ENCODE data around the gene LRRK1. TPM values are rescaled to one million over a fixed set of nuclear protein-coding genes. Genes with fewer than 3 reads are reported as not detected.

Gene LRRK1
- total and polyA plus RNA-seq, 2 of the 4 experiments (the other 2 are of a cell fraction), result 3.0 to 5.8 TPM

DNA sequence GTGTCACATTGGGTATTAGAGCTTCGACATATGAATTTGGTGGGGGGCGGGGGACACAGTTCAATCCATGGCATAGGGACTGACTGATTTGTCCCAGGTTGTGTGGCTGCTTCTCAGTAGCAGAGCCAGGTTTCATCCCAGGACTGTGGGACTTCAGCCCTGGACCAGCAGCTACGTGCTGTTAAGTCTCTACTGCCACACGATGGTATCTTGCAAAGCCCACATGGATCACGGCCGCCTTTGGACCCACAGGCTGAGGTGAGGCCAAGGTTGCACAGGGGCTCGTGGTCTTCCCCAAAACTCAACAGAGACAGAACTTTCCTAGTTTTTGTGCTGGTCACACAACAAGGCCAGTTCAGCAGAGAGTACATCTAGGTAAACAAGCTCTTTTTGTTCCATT, 97.4 kb downstream of the LRRK1 start (continued):
- no peak for TF ChIP-seq CHD1 (IDR thresholded peaks at IDR 0.05; ENCODE audit: low read depth, low read length)

DNA sequence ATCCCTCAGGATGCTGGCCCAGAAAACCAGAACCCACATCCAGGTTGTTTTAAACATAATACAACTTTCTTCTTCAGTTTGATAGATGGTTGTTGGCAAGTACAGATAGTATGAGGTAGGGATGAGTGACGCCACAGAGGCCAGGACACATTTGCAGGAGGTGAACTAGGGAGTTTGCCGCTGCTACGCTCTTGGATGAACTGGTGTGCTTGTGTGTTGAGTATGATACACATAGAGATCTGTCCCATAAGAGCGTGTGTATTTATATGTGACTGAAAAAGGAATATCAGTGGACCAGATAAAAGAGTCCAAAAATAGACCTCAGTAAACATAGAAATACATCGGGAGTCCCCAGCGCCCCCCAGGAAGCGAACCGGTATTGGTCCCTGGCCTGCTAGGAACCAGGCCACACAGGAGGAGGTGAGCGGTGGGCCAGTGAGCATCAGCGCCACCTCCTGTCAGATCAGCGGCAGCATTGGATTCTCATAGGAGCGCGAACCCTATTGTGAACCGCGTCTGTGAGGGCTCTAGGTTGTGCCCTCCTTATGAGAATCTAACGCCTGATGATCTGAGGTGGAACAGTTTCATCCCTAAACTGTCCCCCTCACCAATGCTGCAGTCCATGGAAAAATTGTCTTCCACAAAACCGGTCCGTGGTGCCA, 98.1 kb downstream of the LRRK1 start:
- no peaks in the 10 kb centered on the region for H3K9me3 ChIP-seq (ENCODE audit: control insufficient read depth, insufficient read depth, low read length)
- H3K27ac ChIP-seq (ENCODE audit: insufficient read depth, low read length), result peak overlapping the region; percentile 27; the same call in 1 of the 2 replicates
- 70% methylated on average over 4 of the region's 18 CpGs; no CpG with 5 or more reads in 1 of the 2 experiments for WGBS, 2 experiments (ENCODE audit: extremely low coverage in 2 of 2, insufficient read length in 1 of 2)
- no peak overlapping the region for H3K56ac ChIP-seq (ENCODE audit: extremely low read depth, insufficient read depth, low read length)
- H3K79me1 ChIP-seq (ENCODE audit: low read depth in 1 of 2, low read length in 2 of 2), result no peaks in the 10 kb centered on the region
- H2BK20ac ChIP-seq (ENCODE audit: low read depth, low read length), result no peak overlapping the region
- no peak overlapping the region for H2BK5ac ChIP-seq (ENCODE audit: low read depth, low read length, poor library complexity, severe bottlenecking)
- dilution Hi-C loops (cut with HindIII; ENCODE audit: low sequenced_read_pairs, unreplicated experiment), result loop anchor here (25.0 kb wide), 1 partner anchor 380 kb away; no protein-coding TSS in a partner anchor
- peak; percentile 6 for DNase-seq
- H3K4me2 ChIP-seq (ENCODE audit: low read depth, low read length), result no peak overlapping the region
- H3K4me3 ChIP-seq (ENCODE audit: insufficient read depth, low read depth, low read length), result no peak overlapping the region
- ChIA-PET POLR2A (ENCODE audit: unreplicated experiment) (no interaction called here), CTCF (interaction anchor here (1.3 to 2.4 kb wide), 2 partner anchors 51 to 240 kb away, joined by 3 to 17 read pairs; no protein-coding TSS in a partner anchor)
- TF ChIP-seq POLR2A (IDR thresholded peaks at IDR 0.05; ENCODE audit: low read depth, low read length), result no peak
- TF ChIP-seq, protein P1, sequence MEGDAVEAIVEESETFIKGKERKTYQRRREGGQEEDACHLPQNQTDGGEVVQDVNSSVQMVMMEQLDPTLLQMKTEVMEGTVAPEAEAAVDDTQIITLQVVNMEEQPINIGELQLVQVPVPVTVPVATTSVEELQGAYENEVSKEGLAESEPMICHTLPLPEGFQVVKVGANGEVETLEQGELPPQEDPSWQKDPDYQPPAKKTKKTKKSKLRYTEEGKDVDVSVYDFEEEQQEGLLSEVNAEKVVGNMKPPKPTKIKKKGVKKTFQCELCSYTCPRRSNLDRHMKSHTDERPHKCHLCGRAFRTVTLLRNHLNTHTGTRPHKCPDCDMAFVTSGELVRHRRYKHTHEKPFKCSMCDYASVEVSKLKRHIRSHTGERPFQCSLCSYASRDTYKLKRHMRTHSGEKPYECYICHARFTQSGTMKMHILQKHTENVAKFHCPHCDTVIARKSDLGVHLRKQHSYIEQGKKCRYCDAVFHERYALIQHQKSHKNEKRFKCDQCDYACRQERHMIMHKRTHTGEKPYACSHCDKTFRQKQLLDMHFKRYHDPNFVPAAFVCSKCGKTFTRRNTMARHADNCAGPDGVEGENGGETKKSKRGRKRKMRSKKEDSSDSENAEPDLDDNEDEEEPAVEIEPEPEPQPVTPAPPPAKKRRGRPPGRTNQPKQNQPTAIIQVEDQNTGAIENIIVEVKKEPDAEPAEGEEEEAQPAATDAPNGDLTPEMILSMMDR (conservative IDR thresholded peaks at IDR 0.05; ENCODE audit: low read depth, low read length), result peak; percentile 25; the same call in 1 of the 2 replicates
- 0 out of 2 replicates have a peak, but pooled peaks have one; percentile 19 for TF ChIP-seq RAD21 (IDR thresholded peaks at IDR 0.05; ENCODE audit: low read length)
- no peaks in the 10 kb centered on the region for H3K27me3 ChIP-seq (ENCODE audit: control insufficient read depth, insufficient read depth, low read length)
- H4K5ac ChIP-seq (ENCODE audit: low read depth, low read length), result peak overlapping the region; percentile 57; the same call in 1 of the 2 replicates
- no peak overlapping the region for H3K23ac ChIP-seq (ENCODE audit: low read depth, low read length)
- no peak overlapping the region for H4K91ac ChIP-seq (ENCODE audit: insufficient read depth, low read depth, low read length)
- no peak overlapping the region for H3K14ac ChIP-seq (replicated peaks; ENCODE audit: low read depth, low read length)
- peaks cover 7% of the 10 kb centered on the region; the same call in 1 of the 2 replicates for H3K4me1 ChIP-seq (ENCODE audit: control insufficient read depth, insufficient read depth, low read length)
- no peaks in the 10 kb centered on the region for H3K9me1 ChIP-seq (ENCODE audit: insufficient read depth, low read length)
- in situ Hi-C loops (cut with MboI; ENCODE audit: low sequenced_read_pairs), result loop anchor here (5.0 kb wide), 1 partner anchor 240 kb away; no protein-coding TSS in a partner anchor
- intact Hi-C loops (cut with micrococcal nuclease), result loop anchor here (5.0 to 10.0 kb wide), 3 partner anchors 70 to 628 kb away; no protein-coding TSS in a partner anchor
- no peak overlapping the region for H3K9ac ChIP-seq (ENCODE audit: low read depth, low read length)
- H2BK120ac ChIP-seq (ENCODE audit: low read depth, low read length), result no peak overlapping the region
- H4K8ac ChIP-seq (ENCODE audit: low read depth in 2 of 2, low read length in 2 of 2), result no peak overlapping the region
- ATAC-seq (ENCODE audit: low read depth), result no peak
- H3K36me3 ChIP-seq (ENCODE audit: control insufficient read depth, insufficient read depth, low read length), result peaks cover 19% of the 10 kb centered on the region
- no peak overlapping the region; the same call in 1 of the 2 replicates for H3K18ac ChIP-seq (ENCODE audit: low read depth, low read length)
- no peak overlapping the region for H2AK5ac ChIP-seq (ENCODE audit: low read depth, low read length)
- no TSS peak for BruUV-seq (replicated peaks)
- no peak overlapping the region for H2AK9ac ChIP-seq (replicated peaks; ENCODE audit: low read depth, low read length, poor library complexity)
- no peak overlapping the region for H2AFZ ChIP-seq (replicated peaks; ENCODE audit: low read length, poor library complexity)
- no peaks in the 10 kb centered on the region for H4K20me1 ChIP-seq (ENCODE audit: insufficient read depth, low read length)
- no peak overlapping the region for H2BK15ac ChIP-seq (ENCODE audit: low read depth, low read length)
- H3K4ac ChIP-seq (ENCODE audit: low read depth, low read length), result no peak overlapping the region
